Measurements from ENCODE around the gene FGFR3. TPM values are rescaled to one million over a fixed set of nuclear protein-coding genes. Genes with fewer than 3 reads are reported as not detected.
A peak's percentile ranks its signal among the peaks of the same experiment; 100 is the strongest.

FGFR3 gene
- total and polyA plus RNA-seq, 3 experiments from 2014 or later: 0.07 TPM; not detected in 2

DNA sequence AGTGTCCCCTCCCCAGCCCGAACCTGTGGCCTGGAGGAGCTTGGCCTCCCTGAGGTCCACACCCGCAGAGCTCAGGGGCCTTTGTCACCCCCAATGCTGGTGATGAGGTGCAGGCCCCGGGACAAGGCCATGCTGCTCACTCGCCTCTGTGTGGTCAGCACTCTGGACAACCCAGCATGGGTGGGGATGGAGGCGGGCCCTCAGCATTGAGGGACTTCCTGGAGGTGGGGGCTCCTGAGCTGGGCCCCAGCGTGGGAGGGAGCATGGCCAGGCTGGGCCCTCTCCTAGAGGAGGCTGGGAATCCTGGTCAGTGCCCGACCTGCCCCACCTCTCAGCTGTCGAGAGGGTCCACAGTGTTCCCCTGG is 41.2 kb upstream of the FGFR3 start:
- H3K4me3 Mint-ChIP-seq: no peak overlapping the region
- H3K9me3 Mint-ChIP-seq: no peaks in the 10 kb centered on the region
- ChIA-PET CTCF (no interaction called here), POLR2A (no interaction called here)
- H3K27ac ChIP-seq (ENCODE audit: low read depth, low read length): no peak overlapping the region
- peaks cover 12% of the 10 kb centered on the region for H3K4me1 ChIP-seq (ENCODE audit: insufficient read depth, low read length)
- H3K36me3 ChIP-seq (ENCODE audit: insufficient read depth, low read length): no peaks in the 10 kb centered on the region
- no peaks in the 10 kb centered on the region for H3K9me3 ChIP-seq (ENCODE audit: low read length)
- peaks cover 0 to 3% (median 0%) of the 10 kb centered on the region in 3 donors for H3K4me1 Mint-ChIP-seq
- H3K36me3 Mint-ChIP-seq: no peaks in the 10 kb centered on the region
- no peaks in the 10 kb centered on the region for H3K27me3 ChIP-seq (ENCODE audit: insufficient read depth, low read length, poor library complexity, severe bottlenecking)
- peaks cover 0 to 1% of the 10 kb centered on the region in 2 donors for H3K27me3 Mint-ChIP-seq
- DNase-seq: no peak
- no peak overlapping the region for H3K27ac Mint-ChIP-seq
- H3K4me3 ChIP-seq (ENCODE audit: low read length): no peak overlapping the region

DNA sequence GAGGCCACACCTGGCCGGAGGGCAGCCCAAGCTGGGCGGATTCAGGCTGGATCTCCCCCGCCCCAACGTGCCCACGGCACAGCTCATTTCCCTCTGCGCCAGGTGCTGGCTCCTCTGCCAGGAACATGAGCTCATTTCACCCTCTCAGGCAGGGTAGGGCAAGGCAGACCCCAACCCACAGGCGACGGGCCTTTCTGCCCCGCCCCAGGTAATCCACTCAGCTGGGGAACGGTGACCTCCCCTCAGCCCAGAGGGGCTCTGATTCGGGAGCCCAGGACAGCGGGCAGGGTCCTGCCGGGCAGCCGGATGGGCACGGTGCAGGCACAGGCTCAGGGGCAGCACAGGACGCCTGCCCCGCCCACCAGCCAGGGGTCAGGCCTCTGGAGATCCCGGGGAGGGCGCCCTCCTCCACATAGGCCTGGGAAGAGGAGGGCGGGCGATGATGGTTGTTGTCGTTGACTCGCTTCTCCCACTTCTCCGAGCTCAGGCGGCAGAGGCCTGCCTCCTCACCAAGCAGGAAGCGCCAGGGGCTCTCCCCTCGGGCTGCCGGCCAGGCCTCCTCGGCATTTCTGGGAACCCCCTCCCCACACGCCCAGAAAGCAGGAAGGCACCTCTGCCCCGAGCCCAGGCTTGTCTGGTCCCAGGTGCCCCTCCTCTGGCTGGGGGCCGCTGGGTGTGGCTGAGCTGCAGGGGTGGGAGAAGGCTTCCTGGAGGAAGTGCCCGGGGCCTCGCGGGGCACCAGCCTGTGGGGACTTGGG is 40.6 kb upstream of the FGFR3 start:
- Mint-ChIP-seq H3K36me3 (no peaks in the 10 kb centered on the region), H3K9me3 (no peaks in the 10 kb centered on the region), H3K4me3 (no peak overlapping the region), H3K4me1 (peaks cover 0 to 3% (median 0%) of the 10 kb centered on the region in 3 donors), H3K27ac (no peak overlapping the region), H3K27me3 (peaks cover 0 to 1% of the 10 kb centered on the region in 2 donors)
- H3K4me3 ChIP-seq (ENCODE audit: low read length): no peak overlapping the region
- ChIA-PET POLR2A (no interaction called here), CTCF (no interaction called here)
- no peaks in the 10 kb centered on the region for H3K27me3 ChIP-seq (ENCODE audit: insufficient read depth, low read length, poor library complexity, severe bottlenecking)
- H3K9me3 ChIP-seq (ENCODE audit: low read length): no peaks in the 10 kb centered on the region
- H3K36me3 ChIP-seq (ENCODE audit: insufficient read depth, low read length): no peaks in the 10 kb centered on the region
- no peak for DNase-seq
- H3K27ac ChIP-seq (ENCODE audit: low read depth, low read length): no peak overlapping the region
- peaks cover 12% of the 10 kb centered on the region for H3K4me1 ChIP-seq (ENCODE audit: insufficient read depth, low read length)

GRCh38 chr4:1753294-1753696 is 39.8 kb upstream of the FGFR3 start:
- H3K27me3 Mint-ChIP-seq: peaks cover 0 to 1% of the 10 kb centered on the region in 2 donors
- no peak for DNase-seq
- no peak overlapping the region for H3K27ac ChIP-seq (ENCODE audit: low read depth, low read length)
- CTCF ChIA-PET: no interaction called here
- no peaks in the 10 kb centered on the region for H3K9me3 ChIP-seq (ENCODE audit: low read length)
- POLR2A ChIA-PET: no interaction called here
- H3K27ac Mint-ChIP-seq: no peak overlapping the region
- H3K4me1 Mint-ChIP-seq: peaks cover 0 to 3% (median 0%) of the 10 kb centered on the region in 3 donors
- H3K36me3 Mint-ChIP-seq: no peaks in the 10 kb centered on the region
- no peaks in the 10 kb centered on the region for H3K36me3 ChIP-seq (ENCODE audit: insufficient read depth, low read length)
- H3K4me3 Mint-ChIP-seq: no peak overlapping the region
- no peak overlapping the region for H3K4me3 ChIP-seq (ENCODE audit: low read length)
- peaks cover 12% of the 10 kb centered on the region for H3K4me1 ChIP-seq (ENCODE audit: insufficient read depth, low read length)
- no peaks in the 10 kb centered on the region for H3K27me3 ChIP-seq (ENCODE audit: insufficient read depth, low read length, poor library complexity, severe bottlenecking)
- H3K9me3 Mint-ChIP-seq: no peaks in the 10 kb centered on the region

DNA sequence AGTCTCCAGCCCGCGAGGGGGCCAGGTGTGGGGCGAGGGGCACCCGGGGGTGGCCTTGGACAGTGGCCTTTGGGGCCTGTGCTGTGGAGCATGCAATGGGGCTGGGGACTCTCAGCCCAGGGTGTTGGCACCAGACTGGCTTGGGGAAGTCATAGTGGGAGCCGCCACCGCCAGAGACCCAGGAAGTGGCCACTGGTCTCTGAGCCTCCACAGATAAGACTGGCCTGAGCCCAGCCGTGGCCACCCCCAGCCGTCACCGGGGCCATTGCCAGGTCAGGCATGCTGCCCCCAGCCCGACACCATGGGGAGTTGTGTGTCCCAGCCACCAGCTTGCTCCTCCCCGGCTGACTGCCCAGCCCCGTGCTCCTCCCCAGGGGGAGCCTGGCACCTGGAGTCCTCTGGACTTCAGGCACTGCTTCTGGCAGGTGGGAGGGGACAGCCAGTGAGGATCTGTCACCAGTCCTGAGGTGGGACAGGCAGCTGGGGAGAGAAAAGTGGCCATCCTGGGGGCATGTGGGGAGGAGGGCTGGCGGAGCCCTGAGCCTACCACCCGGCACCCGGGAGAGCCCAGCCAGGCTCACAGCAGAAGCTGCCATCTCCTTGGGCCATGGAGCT is 39.3 kb upstream of the FGFR3 start:
- peaks cover 0 to 1% of the 10 kb centered on the region in 2 donors for H3K27me3 Mint-ChIP-seq
- no peaks in the 10 kb centered on the region for H3K9me3 Mint-ChIP-seq
- no peak overlapping the region for H3K27ac Mint-ChIP-seq
- CTCF ChIA-PET: interaction anchor here (1.0 kb wide), 1 partner anchor 146 kb away, joined by 3 read pairs; no protein-coding TSS in a partner anchor
- no peaks in the 10 kb centered on the region for H3K4me1 Mint-ChIP-seq
- no peaks in the 10 kb centered on the region for H3K27me3 ChIP-seq (ENCODE audit: insufficient read depth, low read length, poor library complexity, severe bottlenecking)
- no peak overlapping the region for H3K27ac ChIP-seq (ENCODE audit: low read depth, low read length)
- H3K36me3 ChIP-seq (ENCODE audit: insufficient read depth, low read length): no peaks in the 10 kb centered on the region
- no peak overlapping the region for H3K4me3 ChIP-seq (ENCODE audit: low read length)
- H3K4me1 ChIP-seq (ENCODE audit: insufficient read depth, low read length): peaks cover 12% of the 10 kb centered on the region
- no peak for DNase-seq
- POLR2A ChIA-PET: no interaction called here
- no peak overlapping the region for H3K4me3 Mint-ChIP-seq
- H3K9me3 ChIP-seq (ENCODE audit: low read length): no peaks in the 10 kb centered on the region
- no peaks in the 10 kb centered on the region for H3K36me3 Mint-ChIP-seq

DNA sequence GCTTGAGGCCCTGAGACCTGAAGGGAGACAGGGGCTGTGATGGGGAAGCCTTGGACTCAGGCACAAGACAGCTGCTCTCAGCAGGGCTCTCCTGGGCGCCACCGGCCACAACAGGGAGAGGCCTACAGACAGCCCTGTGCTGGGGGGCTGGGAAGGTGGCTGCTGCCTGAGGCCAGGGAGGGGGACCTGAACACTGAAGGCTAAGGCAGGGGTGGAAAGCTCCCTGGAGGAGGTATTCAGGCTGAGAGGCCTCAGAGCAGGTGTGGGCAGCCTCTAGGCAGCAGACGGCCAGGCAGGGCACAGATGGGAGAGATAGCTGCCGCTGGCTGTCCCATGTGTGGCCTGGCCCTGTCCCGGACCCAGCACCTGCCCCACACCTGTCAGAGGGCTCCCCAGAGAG is 38.8 kb upstream of the FGFR3 start:
- H3K27me3 ChIP-seq (ENCODE audit: insufficient read depth, low read length, poor library complexity, severe bottlenecking): no peaks in the 10 kb centered on the region
- ChIA-PET CTCF (interaction anchor here (1.0 kb wide), 1 partner anchor 146 kb away, joined by 3 read pairs; no protein-coding TSS in a partner anchor), POLR2A (no interaction called here)
- no peak overlapping the region for H3K27ac Mint-ChIP-seq
- H3K36me3 ChIP-seq (ENCODE audit: insufficient read depth, low read length): no peaks in the 10 kb centered on the region
- H3K27ac ChIP-seq (ENCODE audit: low read depth, low read length): no peak overlapping the region
- H3K4me3 Mint-ChIP-seq: no peak overlapping the region
- H3K27me3 Mint-ChIP-seq: peaks cover 0 to 1% of the 10 kb centered on the region in 2 donors
- H3K4me1 ChIP-seq (ENCODE audit: insufficient read depth, low read length): peaks cover 12% of the 10 kb centered on the region
- H3K9me3 Mint-ChIP-seq: no peaks in the 10 kb centered on the region
- no peaks in the 10 kb centered on the region for H3K4me1 Mint-ChIP-seq
- no peaks in the 10 kb centered on the region for H3K9me3 ChIP-seq (ENCODE audit: low read length)
- H3K36me3 Mint-ChIP-seq: no peaks in the 10 kb centered on the region
- no peak for DNase-seq
- no peak overlapping the region for H3K4me3 ChIP-seq (ENCODE audit: low read length)

- H3K27me3 ChIP-seq (ENCODE audit: insufficient read depth, low read length, poor library complexity, severe bottlenecking): no peaks in the 10 kb centered on the region
- no peak overlapping the region for H3K27ac ChIP-seq (ENCODE audit: low read depth, low read length)
- POLR2A ChIA-PET: no interaction called here
- Mint-ChIP-seq H3K9me3 (no peaks in the 10 kb centered on the region), H3K27me3 (peaks cover 0 to 1% of the 10 kb centered on the region in 2 donors), H3K4me3 (no peak overlapping the region), H3K27ac (no peak overlapping the region), H3K36me3 (no peaks in the 10 kb centered on the region), H3K4me1 (no peaks in the 10 kb centered on the region)
- no peaks in the 10 kb centered on the region for H3K9me3 ChIP-seq (ENCODE audit: low read length)
- DNase-seq: no peak
- CTCF ChIA-PET: no interaction called here
- H3K4me1 ChIP-seq (ENCODE audit: insufficient read depth, low read length): peaks cover 12% of the 10 kb centered on the region
- no peaks in the 10 kb centered on the region for H3K36me3 ChIP-seq (ENCODE audit: insufficient read depth, low read length)
- H3K4me3 ChIP-seq (ENCODE audit: low read length): no peak overlapping the region
Measured at GRCh38 chr4:1755297-1755696, 37.8 kb upstream of the FGFR3 start.

GRCh38 chr4:1756079-1756478 is 37.0 kb upstream of the FGFR3 start:
- no peaks in the 10 kb centered on the region for H3K4me1 Mint-ChIP-seq
- H3K27ac Mint-ChIP-seq: no peak overlapping the region
- no peak for DNase-seq
- ChIA-PET CTCF (no interaction called here), POLR2A (no interaction called here)
- no peak overlapping the region for H3K27ac ChIP-seq (ENCODE audit: low read depth, low read length)
- H3K9me3 Mint-ChIP-seq: no peaks in the 10 kb centered on the region
- no peaks in the 10 kb centered on the region for H3K36me3 Mint-ChIP-seq
- no peak overlapping the region for H3K4me3 Mint-ChIP-seq
- no peaks in the 10 kb centered on the region for H3K36me3 ChIP-seq (ENCODE audit: insufficient read depth, low read length)
- H3K4me1 ChIP-seq (ENCODE audit: insufficient read depth, low read length): peaks cover 12% of the 10 kb centered on the region
- no peaks in the 10 kb centered on the region for H3K27me3 ChIP-seq (ENCODE audit: insufficient read depth, low read length, poor library complexity, severe bottlenecking)
- H3K4me3 ChIP-seq (ENCODE audit: low read length): no peak overlapping the region
- no peaks in the 10 kb centered on the region for H3K9me3 ChIP-seq (ENCODE audit: low read length)
- no peaks in the 10 kb centered on the region for H3K27me3 Mint-ChIP-seq

GRCh38 chr4:1756893-1757779 is 36.0 kb upstream of the FGFR3 start:
- H3K27me3 Mint-ChIP-seq: peaks cover 0 to 2% of the 10 kb centered on the region in 2 donors
- ChIA-PET POLR2A (no interaction called here), CTCF (no interaction called here)
- no peak overlapping the region for H3K4me3 Mint-ChIP-seq
- H3K9me3 Mint-ChIP-seq: no peaks in the 10 kb centered on the region
- Histone ChIP-seq H3K27ac (ENCODE audit: low read depth, low read length) (no peak overlapping the region), H3K27me3 (ENCODE audit: insufficient read depth, low read length, poor library complexity, severe bottlenecking) (no peaks in the 10 kb centered on the region), H3K36me3 (ENCODE audit: insufficient read depth, low read length) (no peaks in the 10 kb centered on the region), H3K9me3 (ENCODE audit: low read length) (no peaks in the 10 kb centered on the region), H3K4me1 (ENCODE audit: insufficient read depth, low read length) (peaks cover 12% of the 10 kb centered on the region), H3K4me3 (ENCODE audit: low read length) (no peak overlapping the region)
- H3K27ac Mint-ChIP-seq: peak overlapping the region in 1 of 8 donors; percentile 76
- no peak for DNase-seq
- H3K4me1 Mint-ChIP-seq: no peaks in the 10 kb centered on the region
- H3K36me3 Mint-ChIP-seq: no peaks in the 10 kb centered on the region

Data from CD8-positive, alpha-beta memory T cell (primary cell).